Rectal smooth muscle tissue (tissue), 1 donor: Measurements from ENCODE around the gene NRTN.

ENCODE experiments used
- H3K27ac ChIP-seq: one replicate; pipeline ENCODE4 v1.7.0; 2013; ENCODE audit warnings: low read depth, low read length, inconsistent platforms
- H3K27me3 ChIP-seq: one replicate; pipeline ENCODE4 v1.7.0; 2013; ENCODE audit warnings: low read length; ENCODE audit not compliant: control insufficient read depth, insufficient read depth
- H3K36me3 ChIP-seq: one replicate; pipeline ENCODE4 v1.7.0; 2013; ENCODE audit warnings: low read length; ENCODE audit not compliant: control insufficient read depth, insufficient read depth
- H3K4me1 ChIP-seq: one replicate; pipeline ENCODE4 v1.7.0; 2013; ENCODE audit warnings: low read length; ENCODE audit not compliant: control insufficient read depth, insufficient read depth
- H3K4me3 ChIP-seq: one replicate; pipeline ENCODE4 v1.7.0; 2013; ENCODE audit warnings: low read length
- H3K9ac ChIP-seq: one replicate; pipeline ENCODE4 v1.7.0; 2013; ENCODE audit warnings: low read length

Gene NRTN

DNA sequence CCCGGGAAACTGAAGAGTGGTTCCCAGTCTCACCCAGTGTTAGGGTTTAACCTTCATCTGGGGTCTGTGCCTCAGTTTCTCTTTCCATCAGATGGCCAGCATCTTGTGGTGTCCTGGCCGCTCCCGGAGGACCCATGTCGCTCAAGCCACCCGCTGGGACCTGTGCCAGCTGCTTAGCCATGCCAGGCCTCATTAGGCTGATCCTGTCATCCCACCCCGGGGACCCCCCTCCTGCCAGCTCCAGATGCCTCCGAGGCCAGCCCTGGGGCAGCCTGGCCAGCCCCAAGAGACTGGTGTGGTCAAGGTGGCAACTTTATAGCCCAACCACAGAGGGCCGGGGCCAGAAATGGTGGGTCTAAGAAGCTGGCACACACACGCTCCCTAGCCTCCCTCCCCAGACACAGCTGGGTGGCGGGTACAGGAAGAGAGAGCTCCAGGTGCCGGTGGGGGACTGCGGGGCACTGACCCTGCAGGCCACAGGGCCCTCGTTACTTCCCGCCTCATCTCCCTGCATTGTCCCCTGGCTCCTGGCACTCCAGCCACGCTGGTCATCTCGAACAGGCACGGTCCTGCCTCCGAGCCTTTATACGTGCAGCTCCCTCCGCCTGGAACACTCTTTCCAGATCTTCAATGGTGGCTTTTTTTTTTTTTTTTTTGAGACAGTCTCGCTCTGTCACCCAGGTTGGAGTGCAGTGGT is 3.4 kb downstream of the NRTN start:
- Histone ChIP-seq H3K9ac (no peak overlapping the region), H3K27me3 (no peaks in the 10 kb centered on the region), H3K27ac (no peak overlapping the region), H3K4me1 (peaks cover 4% of the 10 kb centered on the region), H3K4me3 (no peak overlapping the region), H3K36me3 (no peaks in the 10 kb centered on the region)

DNA sequence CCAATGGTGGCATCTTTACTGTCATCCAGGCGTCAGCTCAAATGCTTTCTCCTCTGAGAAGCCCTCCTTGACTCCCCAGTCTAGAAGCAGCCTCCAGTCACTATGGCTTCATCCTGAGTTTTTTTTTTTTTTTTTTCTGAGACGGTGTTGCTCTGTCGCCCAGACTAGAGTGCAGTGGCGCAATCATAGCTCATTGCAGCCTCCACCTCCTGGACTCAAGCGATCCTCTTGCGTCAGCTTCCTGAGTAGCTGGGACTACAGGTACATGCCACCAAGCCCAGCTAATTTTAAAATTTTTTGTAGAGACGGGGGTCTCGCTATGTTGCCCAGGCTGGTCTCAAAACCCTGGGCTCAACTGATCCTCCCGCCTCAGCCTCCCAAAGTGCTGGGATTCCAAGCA is 4.2 kb downstream of the NRTN start:
- Histone ChIP-seq H3K27ac (no peak overlapping the region), H3K36me3 (no peaks in the 10 kb centered on the region), H3K9ac (no peak overlapping the region), H3K4me1 (peaks cover 4% of the 10 kb centered on the region), H3K27me3 (no peaks in the 10 kb centered on the region), H3K4me3 (no peak overlapping the region)

DNA sequence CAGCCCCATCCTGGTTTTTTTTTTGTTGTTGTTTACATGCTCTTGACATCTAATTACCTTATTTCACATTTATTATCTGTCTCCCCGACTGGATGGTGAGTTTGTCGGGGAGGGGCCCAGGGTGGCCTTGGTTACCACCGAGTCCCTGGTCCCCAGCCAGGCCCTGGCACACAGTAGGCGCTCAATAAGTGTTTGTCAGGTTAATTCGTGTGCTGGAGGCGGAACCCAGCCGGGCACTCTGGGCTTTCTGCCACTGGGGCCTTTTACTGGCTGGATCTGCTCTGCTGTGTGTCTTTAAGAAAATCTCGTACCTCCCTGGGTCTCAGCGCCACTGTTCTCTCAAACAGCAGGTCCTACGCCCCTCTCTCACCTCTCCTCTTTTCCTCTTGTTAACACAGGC is 4.6 kb downstream of the NRTN start:
- H3K36me3 ChIP-seq = no peaks in the 10 kb centered on the region
- peaks cover 4% of the 10 kb centered on the region for H3K4me1 ChIP-seq
- no peaks in the 10 kb centered on the region for H3K27me3 ChIP-seq
- no peak overlapping the region for H3K27ac ChIP-seq
- no peak overlapping the region for H3K4me3 ChIP-seq
- no peak overlapping the region for H3K9ac ChIP-seq

DNA sequence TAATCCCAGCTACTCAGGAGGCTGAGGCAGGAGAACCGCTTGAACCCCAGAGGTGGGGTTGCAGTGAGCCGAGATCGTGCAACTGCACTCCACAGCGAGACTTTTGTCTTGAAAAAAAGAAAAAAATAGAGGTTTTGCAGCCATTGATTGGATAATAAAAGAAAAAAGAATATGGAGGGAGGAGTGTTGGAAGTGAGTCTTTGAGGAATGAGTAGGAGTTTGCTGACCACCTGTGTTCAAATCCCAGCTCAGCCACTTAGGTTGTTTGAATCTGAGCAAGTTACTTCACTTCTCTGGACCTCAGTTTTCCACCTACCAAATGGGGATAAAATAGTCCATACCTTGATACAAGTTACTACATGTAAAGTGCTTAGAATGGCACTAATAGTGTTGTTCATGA is 6.2 kb downstream of the NRTN start:
- Histone ChIP-seq H3K4me1 (peaks cover 2% of the 10 kb centered on the region), H3K36me3 (no peaks in the 10 kb centered on the region), H3K27ac (no peak overlapping the region), H3K27me3 (no peaks in the 10 kb centered on the region), H3K4me3 (no peak overlapping the region), H3K9ac (no peak overlapping the region)

DNA sequence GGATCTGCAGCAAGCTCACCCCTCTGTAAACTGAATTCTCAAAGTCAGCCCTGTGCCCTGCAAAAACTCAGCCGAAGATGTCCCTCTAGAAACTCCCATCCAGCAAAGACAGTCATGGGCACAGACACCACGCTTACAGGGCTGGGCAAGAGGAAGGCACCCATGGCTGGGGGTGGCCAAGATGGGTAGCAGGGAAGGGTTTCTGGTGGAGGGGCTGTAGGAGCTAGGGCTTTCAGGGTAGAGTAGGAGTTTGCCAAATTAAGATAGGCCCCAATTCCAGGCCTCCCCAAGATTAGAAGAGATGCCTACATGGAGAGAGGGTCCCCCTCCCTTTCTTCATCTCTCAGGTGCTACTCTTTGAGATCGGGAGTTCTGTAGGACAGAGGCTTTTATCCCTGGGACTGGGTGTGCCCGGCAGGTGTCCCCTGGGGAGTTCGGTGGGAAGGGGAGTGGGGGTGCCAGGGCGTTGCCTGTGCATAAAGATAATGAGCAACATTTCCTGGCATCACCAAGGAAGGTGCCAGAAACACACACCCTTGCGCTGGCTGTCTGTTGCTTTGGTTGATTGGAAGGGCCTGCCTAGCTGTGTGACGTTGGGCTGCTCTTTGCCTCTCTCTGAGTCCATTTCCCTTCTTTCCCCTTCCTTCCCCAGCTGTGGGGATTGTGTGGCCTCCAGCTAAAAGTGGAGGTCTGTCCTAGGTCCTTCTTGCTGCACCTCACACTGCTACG is 9.4 kb downstream of the NRTN start:
- Histone ChIP-seq H3K27ac (no peak overlapping the region), H3K4me1 (no peaks in the 10 kb centered on the region), H3K27me3 (no peaks in the 10 kb centered on the region), H3K9ac (no peak overlapping the region), H3K36me3 (no peaks in the 10 kb centered on the region), H3K4me3 (no peak overlapping the region)

DNA sequence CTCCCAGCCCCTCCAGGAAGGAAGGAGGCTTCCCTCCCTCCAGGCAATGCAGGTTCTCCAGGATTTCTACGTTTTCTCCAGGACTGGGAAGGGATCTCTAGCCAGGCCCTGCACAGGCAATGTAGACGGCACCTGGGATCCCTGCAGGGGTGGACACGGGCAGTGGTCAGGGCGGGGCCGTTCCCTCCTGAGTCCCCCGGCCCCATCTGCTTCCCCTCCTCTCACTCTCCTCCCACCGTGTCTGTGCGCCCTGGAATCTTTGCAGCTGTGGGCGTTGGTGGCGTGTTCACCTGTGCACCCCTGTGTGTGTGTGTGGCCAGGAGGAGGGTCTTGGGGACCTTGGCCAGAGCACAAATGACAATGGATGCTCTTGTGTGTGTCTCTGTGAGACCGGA is 10.0 kb downstream of the NRTN start:
- H3K4me3 ChIP-seq = no peak overlapping the region
- no peaks in the 10 kb centered on the region for H3K36me3 ChIP-seq
- no peak overlapping the region for H3K27ac ChIP-seq
- no peaks in the 10 kb centered on the region for H3K4me1 ChIP-seq
- no peak overlapping the region for H3K9ac ChIP-seq
- no peaks in the 10 kb centered on the region for H3K27me3 ChIP-seq

DNA sequence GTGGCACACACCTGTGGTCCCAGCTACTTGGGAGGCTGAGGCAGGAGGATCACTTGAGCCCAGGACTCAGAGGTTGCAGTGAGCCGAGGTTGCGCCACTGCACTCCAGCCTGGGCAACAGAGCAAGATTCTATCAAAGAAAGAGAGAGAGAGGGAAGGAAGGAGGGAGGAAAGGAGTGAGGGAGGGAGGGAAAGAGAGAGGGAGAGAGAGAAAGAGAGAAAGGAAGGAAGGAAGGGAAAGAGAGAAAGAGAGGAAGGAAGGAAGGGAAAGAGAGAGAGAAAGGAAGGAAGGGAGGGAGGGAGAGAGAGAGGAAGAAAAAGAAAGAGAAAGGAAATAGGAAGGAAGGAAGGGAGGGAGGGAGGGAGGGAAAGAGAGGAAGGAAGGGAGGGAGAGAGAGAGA is 12.4 kb downstream of the NRTN start:
- no peaks in the 10 kb centered on the region for H3K36me3 ChIP-seq
- no peaks in the 10 kb centered on the region for H3K4me1 ChIP-seq
- no peak overlapping the region for H3K9ac ChIP-seq
- H3K4me3 ChIP-seq = no peak overlapping the region
- H3K27ac ChIP-seq = no peak overlapping the region
- no peaks in the 10 kb centered on the region for H3K27me3 ChIP-seq

DNA sequence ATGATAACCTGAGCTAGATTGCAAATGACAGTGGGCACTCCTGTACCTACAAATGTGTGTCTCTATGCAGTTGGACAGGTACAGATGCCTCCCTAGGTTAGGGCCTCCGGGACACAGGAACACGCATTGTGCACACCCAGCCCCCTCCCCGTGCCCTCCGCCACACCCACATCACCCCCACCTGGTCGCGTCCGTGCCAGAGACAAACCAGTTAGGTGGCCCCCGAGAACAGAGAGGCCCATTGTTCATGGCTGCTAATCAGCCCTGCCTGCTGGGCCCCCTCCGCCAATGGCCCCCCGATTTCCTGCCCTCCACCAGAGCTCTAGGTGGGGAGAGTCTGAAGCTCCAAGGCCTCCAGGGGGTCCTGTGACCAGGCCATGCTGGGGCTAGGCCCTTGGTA is 13.7 kb downstream of the NRTN start:
- Histone ChIP-seq H3K4me1 (peaks cover 2% of the 10 kb centered on the region), H3K27me3 (no peaks in the 10 kb centered on the region), H3K4me3 (no peak overlapping the region), H3K27ac (no peak overlapping the region), H3K9ac (no peak overlapping the region), H3K36me3 (no peaks in the 10 kb centered on the region)

DNA sequence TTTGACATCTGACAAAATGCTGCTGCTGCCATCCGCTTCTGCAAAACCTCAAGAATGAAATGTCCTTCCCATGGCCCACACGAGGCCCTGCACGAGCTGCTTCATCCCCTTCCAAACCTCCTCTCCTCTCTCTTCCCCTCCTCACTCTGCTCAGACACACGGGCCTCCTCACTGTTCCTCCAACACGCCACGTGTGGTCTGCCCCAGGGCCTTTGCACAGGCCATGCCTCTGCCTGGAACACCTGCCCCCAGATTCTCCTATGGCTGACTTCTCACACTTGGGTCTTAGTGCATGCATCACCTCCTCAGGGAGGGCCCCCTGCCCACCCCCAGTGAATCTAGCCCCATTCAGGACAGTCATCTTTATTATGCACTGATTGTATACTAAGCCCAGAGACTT is 15.9 kb downstream of the NRTN start:
- H3K27me3 ChIP-seq = no peaks in the 10 kb centered on the region
- H3K9ac ChIP-seq = no peak overlapping the region
- no peaks in the 10 kb centered on the region for H3K36me3 ChIP-seq
- H3K4me1 ChIP-seq = peaks cover 2% of the 10 kb centered on the region
- no peak overlapping the region for H3K27ac ChIP-seq
- no peak overlapping the region for H3K4me3 ChIP-seq

DNA sequence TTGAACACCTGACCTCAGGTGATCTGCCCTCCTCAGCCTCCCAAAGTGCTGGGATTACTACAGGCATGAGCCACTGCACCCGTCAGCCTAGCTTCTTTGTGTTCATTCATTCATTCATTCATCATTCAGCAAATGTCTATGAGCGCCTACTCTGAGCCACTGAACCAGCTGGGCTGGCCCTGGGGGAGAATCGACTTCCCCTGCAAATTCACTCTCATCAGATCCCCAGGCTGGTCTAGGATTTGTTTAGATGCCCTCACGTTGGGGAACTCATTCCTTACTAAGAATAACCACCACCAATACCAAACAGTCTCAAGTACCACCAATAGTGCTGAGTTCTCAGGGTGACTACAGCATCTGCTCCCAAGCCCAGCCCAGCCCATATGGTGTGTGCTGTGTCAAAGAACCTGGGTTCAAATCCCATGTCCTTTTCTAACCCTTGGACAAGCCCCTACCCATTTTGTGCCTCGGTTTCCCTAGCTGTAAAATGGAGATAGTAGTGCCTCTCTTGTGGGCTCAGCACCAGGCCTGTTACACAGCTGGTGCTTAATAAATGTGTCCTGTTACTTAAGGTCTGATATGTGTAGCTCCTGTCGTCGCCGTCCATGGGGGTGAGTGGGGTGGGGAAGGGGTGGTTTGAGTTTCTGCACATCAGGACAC is 16.8 kb downstream of the NRTN start:
- no peaks in the 10 kb centered on the region for H3K27me3 ChIP-seq
- no peaks in the 10 kb centered on the region for H3K36me3 ChIP-seq
- H3K9ac ChIP-seq = no peak overlapping the region
- peaks cover 3% of the 10 kb centered on the region for H3K4me1 ChIP-seq
- H3K4me3 ChIP-seq = no peak overlapping the region
- no peak overlapping the region for H3K27ac ChIP-seq

DNA sequence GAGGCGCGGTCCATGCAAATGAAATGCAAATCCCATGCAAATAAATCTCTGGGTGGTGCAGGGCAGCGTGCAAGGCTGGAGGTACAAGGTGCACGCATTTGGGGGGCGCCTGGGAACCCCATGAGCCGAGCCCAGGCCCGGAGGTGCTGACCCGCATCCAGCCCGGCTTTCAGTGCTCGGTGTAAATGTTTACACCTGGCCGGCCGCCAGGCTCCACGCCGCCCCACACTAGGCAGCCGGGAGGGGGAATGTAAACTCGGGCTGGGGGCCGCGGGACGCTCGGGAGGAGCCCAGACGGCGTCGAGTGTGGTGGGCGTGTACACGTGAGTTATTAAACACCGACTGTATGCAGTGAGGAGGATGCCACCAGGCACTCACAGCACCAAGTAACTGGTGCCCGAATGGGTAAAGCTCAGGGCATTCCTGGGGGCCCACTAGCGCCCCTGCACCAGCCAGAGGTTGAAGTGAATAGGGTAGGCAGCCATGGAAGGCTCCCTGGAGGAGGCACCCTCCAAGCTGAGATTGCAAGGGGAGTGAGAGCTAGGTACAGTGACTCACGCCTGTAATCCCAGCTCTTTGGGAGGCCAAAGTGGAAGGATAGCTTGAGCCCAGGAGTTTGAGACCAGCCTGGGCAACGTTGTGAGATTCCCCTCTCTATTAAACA is 17.4 kb downstream of the NRTN start:
- Histone ChIP-seq H3K27ac (no peak overlapping the region), H3K9ac (no peak overlapping the region), H3K36me3 (no peaks in the 10 kb centered on the region), H3K27me3 (no peaks in the 10 kb centered on the region), H3K4me3 (no peak overlapping the region), H3K4me1 (peaks cover 9% of the 10 kb centered on the region)

DNA sequence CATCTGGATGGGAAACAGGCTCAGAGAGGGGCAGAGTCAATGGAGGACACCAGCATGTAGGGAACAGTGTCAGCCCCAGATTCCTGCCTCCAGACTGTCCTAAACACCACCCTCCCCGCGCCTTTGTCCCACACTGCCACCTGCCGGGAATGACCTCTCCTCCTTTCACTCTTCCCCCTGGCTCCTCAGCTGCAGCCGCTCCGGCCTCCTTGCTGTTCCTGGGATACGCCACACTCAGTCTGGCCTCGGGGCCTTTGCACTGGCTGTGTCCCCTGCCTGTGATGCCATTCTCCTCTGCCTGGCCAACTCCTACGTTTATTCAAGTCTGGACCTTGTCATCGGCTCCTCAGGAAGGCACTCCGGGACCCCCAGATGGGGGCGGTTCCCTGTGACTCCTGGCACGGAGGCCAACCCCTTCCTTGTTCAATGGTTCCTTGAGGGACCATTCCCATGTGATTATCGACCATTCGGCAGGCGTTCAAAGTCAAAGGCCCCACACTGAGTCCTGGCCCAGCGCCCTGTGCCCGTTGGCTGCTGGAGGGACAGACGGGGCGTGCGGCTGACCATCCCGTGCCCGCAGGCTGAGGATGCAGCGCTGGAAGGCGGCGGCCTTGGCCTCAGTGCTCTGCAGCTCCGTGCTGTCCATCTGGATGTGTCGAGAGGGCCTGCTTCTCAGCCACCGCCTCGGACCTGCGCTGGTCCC is 18.9 kb downstream of the NRTN start:
- Histone ChIP-seq H3K4me3 (no peak overlapping the region), H3K36me3 (no peaks in the 10 kb centered on the region), H3K27me3 (no peaks in the 10 kb centered on the region), H3K27ac (no peak overlapping the region), H3K9ac (no peak overlapping the region), H3K4me1 (peaks cover 13% of the 10 kb centered on the region)
